PFSK-1 (cell line): ENCODE data around the gene ZNF462.

ENCODE experiments used
- FOXP2 ChIP-seq: optimal IDR thresholded peaks from 2 replicates; pipeline ENCODE3; 2011; ENCODE audit warnings: borderline replicate concordance, control low read depth, inconsistent platforms; ENCODE audit not compliant: insufficient read depth; ENCODE audit errors: extremely low read length, extremely low read depth
- POLR2AphosphoS5 ChIP-seq: IDR thresholded peaks from 2 replicates; pipeline ENCODE4 v1.6.1; 2012; ENCODE audit warnings: low read depth, mild to moderate bottlenecking, control low read depth, low read length, moderate library complexity
- SIN3A ChIP-seq: IDR thresholded peaks from 2 replicates; pipeline ENCODE4 v1.6.1; 2012; ENCODE audit warnings: mild to moderate bottlenecking, low read length, moderate library complexity, borderline replicate concordance; ENCODE audit not compliant: insufficient read depth
- TAF1 ChIP-seq: IDR thresholded peaks from 2 replicates; pipeline ENCODE4 v1.6.1; 2012; ENCODE audit warnings: low read length, control low read depth, borderline replicate concordance; ENCODE audit not compliant: insufficient read depth
- TF ChIP-seq, protein P1 (sequence below), 2 experiments: IDR thresholded peaks; 2 replicates each; pipeline versions ENCODE4 v1.6.1 to v1.8.0; 2011 to 2012; ENCODE audit warnings: low read depth in 2 of 2, low read length in 2 of 2, control low read depth in 1 of 2, inconsistent platforms in 1 of 2, mild to moderate bottlenecking in 1 of 2, moderate library complexity in 1 of 2; ENCODE audit not compliant: insufficient read depth in 1 of 2

Gene ZNF462

DNA sequence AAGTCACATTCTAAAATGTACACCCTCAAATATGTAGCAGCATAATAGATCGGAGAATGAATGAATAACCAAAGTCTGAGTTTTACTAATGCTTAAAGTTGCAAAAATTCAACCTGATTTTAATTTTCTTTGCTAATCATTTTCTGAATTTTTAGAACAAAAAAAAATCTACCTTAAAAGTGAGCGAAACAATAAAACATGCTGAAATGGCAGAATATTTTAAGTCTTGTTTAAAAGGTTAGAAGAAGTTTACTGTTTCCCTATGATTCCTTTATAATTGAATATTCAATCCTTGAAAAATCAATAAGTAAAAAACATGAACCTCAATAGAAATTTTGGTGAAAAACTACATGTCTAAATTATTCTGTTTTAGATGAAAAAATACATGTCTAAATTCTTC is 27.1 kb upstream of the ZNF462 start:
- no peak for TF ChIP-seq POLR2AphosphoS5
- TF ChIP-seq TAF1 = no peak

- TF ChIP-seq POLR2AphosphoS5 (no peak), FOXP2 (no peak), SIN3A (no peak), TAF1 (no peak)
- TF ChIP-seq, protein P1, sequence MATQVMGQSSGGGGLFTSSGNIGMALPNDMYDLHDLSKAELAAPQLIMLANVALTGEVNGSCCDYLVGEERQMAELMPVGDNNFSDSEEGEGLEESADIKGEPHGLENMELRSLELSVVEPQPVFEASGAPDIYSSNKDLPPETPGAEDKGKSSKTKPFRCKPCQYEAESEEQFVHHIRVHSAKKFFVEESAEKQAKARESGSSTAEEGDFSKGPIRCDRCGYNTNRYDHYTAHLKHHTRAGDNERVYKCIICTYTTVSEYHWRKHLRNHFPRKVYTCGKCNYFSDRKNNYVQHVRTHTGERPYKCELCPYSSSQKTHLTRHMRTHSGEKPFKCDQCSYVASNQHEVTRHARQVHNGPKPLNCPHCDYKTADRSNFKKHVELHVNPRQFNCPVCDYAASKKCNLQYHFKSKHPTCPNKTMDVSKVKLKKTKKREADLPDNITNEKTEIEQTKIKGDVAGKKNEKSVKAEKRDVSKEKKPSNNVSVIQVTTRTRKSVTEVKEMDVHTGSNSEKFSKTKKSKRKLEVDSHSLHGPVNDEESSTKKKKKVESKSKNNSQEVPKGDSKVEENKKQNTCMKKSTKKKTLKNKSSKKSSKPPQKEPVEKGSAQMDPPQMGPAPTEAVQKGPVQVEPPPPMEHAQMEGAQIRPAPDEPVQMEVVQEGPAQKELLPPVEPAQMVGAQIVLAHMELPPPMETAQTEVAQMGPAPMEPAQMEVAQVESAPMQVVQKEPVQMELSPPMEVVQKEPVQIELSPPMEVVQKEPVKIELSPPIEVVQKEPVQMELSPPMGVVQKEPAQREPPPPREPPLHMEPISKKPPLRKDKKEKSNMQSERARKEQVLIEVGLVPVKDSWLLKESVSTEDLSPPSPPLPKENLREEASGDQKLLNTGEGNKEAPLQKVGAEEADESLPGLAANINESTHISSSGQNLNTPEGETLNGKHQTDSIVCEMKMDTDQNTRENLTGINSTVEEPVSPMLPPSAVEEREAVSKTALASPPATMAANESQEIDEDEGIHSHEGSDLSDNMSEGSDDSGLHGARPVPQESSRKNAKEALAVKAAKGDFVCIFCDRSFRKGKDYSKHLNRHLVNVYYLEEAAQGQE (IDR thresholded peaks at IDR 0.05; ENCODE audit: insufficient read depth in 1 of 2, low read depth in 2 of 2, low read length in 2 of 2) = no peak
Measured at GRCh38 chr9:106843371-106843770, 19.6 kb upstream of the ZNF462 start.

GRCh38 chr9:106846307-106846706 is 16.7 kb upstream of the ZNF462 start:
- TF ChIP-seq POLR2AphosphoS5 (no peak), SIN3A (no peak), TAF1 (no peak), FOXP2 (no peak)
- TF ChIP-seq, protein P1 (IDR thresholded peaks at IDR 0.05; ENCODE audit: insufficient read depth in 1 of 2, low read depth in 2 of 2, low read length in 2 of 2) = no peak

GRCh38 chr9:106846857-106847256 is 16.1 kb upstream of the ZNF462 start:
- TF ChIP-seq, protein P1 (IDR thresholded peaks at IDR 0.05; ENCODE audit: insufficient read depth in 1 of 2, low read depth in 2 of 2, low read length in 2 of 2) = no peak
- TF ChIP-seq POLR2AphosphoS5 (no peak), SIN3A (no peak), TAF1 (no peak), FOXP2 (no peak)

DNA sequence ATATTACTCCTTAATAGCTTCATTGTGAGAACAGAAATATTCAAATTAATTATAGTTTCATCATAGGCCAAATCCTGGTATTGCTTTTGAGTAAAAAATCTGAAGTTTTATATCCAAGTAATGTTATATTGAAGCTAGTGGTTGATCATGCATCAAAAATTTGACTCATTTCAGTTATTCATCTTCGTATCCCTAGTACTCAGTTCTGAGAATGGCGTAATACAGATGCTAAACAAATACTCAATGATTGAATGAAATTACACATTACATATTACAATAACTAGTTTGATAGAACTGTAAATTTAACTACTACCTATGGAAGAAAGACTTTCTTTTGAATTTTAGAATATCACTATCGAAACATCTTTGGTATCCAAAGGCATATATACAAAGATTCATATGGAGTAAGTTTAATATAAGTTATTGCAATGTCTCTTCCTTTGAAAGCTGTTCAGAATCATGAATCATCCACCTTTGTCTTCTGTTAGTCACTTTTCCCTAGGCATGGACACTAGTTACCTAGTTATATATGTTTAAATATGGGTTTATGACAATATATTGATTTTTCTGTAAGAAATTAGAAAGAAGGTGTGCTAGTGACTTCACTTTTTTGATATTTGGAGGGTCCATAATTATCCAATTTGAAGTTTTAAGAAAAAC is 5.0 kb upstream of the ZNF462 start:
- TF ChIP-seq POLR2AphosphoS5 (no peak), TAF1 (no peak), FOXP2 (no peak), SIN3A (no peak)
- TF ChIP-seq, protein P1 (IDR thresholded peaks at IDR 0.05; ENCODE audit: insufficient read depth in 1 of 2, low read depth in 2 of 2, low read length in 2 of 2) = no peak
